ENCODE data around the gene SRPX2.
"Not testable (repeated sequence)": the region's sequence is repeated elsewhere in the genome, so short reads cannot be mapped to it uniquely, and the experiment has no call there.

Gene SRPX2

GRCh38 chrX:100698551-100698950 lies 54.6 kb downstream of the SRPX2 start:
- no peak for DNase-seq (ENCODE audit: low read depth, low spot score)

GRCh38 chrX:100700809-100701208 lies 56.8 kb downstream of the SRPX2 start:
- DNase-seq (ENCODE audit: low read depth, low spot score), result no peak

DNA sequence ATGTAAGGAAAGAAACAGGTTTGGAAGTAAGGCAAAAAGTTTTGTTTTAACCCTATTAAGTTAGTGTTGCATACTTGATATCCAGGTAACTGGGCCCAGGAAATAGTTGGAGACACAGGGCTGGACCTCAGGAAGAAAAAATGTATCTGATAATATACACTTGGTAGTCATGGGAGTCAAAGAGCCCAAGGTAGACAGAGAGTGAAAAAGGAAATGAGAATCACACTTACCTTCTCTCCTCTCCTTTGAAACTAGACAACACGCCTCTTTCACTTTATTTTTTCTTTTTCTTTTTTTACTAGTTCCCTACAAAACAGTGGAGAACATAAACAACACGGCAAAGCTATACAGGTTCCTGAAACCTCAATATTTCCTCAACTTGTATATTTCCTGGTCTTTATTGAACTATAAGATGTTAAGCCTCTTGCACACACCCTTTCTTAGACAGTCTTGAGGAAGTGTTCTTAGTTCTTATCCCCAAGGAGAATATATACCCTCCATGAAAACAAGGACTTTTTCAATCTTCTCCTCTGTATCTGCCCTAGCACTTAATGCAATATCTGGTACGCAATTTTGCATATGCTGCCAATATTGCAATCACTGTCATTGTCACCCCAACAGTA lies 60.7 kb downstream of the SRPX2 start:
- no peak for DNase-seq (ENCODE audit: low read depth, low spot score)

GRCh38 chrX:100710816-100711215 lies 66.8 kb downstream of the SRPX2 start:
- DNase-seq (ENCODE audit: low read depth, low spot score), result no peak

DNA sequence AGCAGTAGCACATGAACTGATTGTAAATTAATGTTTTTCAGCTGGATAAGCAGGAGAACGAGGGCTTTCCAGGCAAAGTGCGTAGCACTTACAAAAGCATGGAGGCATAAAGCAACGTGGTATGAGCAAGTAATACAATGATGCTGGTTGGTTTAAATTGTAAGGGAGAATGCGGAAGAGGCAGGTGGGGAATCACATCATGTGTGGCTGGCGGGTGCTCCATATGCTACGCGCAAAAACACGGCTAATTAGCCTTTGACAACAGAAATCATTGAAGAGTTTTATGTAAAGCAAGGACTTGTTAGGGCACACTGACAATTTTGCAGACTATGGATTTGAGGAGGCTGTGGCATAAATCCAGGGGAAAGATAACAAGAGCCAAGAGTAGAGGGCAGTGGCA lies 73.4 kb downstream of the SRPX2 start:
- DNase-seq (ENCODE audit: low read depth, low spot score), result no peak

DNA sequence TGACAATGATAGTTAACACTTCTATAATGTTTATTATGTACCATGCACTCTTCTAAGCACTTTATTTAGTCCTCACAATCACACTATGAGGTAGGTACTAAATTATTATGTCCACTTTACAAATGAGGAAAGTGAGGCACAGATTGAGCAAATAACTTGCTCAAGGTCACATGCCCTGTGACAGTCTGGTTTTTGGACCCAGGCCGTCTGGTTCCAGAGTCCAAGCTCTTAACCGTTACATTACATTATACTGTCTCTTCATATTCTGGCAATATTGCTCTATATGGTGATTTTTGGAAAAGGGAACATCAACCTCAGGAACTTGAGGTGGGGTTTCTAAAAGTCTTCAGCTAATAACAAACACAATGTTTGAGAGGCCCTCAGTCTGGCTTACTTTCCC lies 75.1 kb downstream of the SRPX2 start:
- DNase-seq (ENCODE audit: low read depth, low spot score), result no peak

DNA sequence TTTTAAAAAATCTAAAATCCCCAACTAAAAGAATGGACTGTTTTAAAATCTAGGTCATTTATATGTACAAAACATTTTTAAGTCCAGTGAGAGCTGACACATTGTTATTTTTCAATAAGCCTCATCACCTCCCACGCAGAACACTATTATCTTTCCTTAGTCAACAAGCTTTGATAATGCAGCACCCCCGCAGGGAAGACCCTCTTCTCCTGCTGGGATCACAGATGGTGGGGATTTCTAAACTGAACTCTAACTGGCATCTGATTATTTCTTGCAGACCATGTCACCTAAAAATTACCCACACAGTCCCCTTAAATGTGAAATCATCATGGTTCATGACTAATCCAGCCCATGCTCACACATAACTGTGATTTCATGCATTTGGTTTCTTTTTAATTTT lies 76.3 kb downstream of the SRPX2 start:
- DNase-seq (ENCODE audit: low read depth, low spot score), result no peak

DNA sequence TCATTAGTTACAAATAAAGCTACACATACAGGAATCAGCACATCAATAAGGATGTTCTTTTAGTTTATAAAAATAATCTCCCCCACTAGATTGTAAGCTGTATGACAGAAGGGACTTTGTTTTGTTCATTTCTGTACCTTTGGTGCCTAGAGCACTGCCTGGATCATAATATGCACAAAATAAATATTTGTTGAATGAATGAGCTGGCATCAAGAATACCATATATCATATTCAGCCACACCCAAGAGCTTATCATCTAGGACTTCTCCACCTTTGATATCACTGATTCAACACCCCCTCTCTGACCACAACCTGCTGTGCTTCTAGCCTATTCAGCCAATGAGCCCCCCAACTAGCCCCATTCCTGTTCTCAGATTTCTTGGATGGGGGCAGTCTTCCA lies 77.3 kb downstream of the SRPX2 start:
- DNase-seq (ENCODE audit: low read depth, low spot score), result no peak

GRCh38 chrX:100724006-100724405 lies 80.0 kb downstream of the SRPX2 start:
- DNase-seq (ENCODE audit: low read depth, low spot score), result not testable (repeated sequence)
